Keratinocyte (primary cell): Measurements from ENCODE around the gene UFD1. TPM values are rescaled to one million over a fixed set of nuclear protein-coding genes. Genes with fewer than 3 reads are reported as not detected.

Source experiments
- DNase-seq: peaks from one replicate; pipeline ENCODE4 v3.0.0-alpha.2; 2011; ENCODE audit warnings: low read depth, missing footprints, low spot score
- FAIRE-seq: peaks from 2 replicates; lab custom pipeline; 2011; peaks lifted over from hg19 to GRCh38; lab: Jason Lieb, UNC
- H2AFZ ChIP-seq: 2 replicates; pipeline ENCODE4 v1.6.0; 2012; ENCODE audit warnings: low read length, control low read depth, inconsistent platforms; ENCODE audit not compliant: control insufficient read depth
- H3K27ac ChIP-seq: 2 replicates; pipeline ENCODE4 v1.5.1; 2011; ENCODE audit warnings: low read length; ENCODE audit not compliant: control insufficient read depth, insufficient read depth
- H3K27me3 ChIP-seq: 3 replicates; pipeline ENCODE4 v1.6.0; 2011; ENCODE audit warnings: low read length; ENCODE audit not compliant: control insufficient read depth, insufficient read depth; ENCODE audit errors: extremely low read depth
- H3K36me3 ChIP-seq, 2 experiments: 2 replicates in 1 of 2; 3 replicates in 1 of 2; pipeline ENCODE4 v1.5.1; 2011; ENCODE audit warnings: low read length in 2 of 2, mild to moderate bottlenecking in 1 of 2; ENCODE audit not compliant: control insufficient read depth in 2 of 2, insufficient read depth in 2 of 2; ENCODE audit errors: extremely low read depth in 1 of 2
- H3K4me1 ChIP-seq: 3 replicates; pipeline ENCODE4 v1.5.1; 2011; ENCODE audit warnings: low read length; ENCODE audit not compliant: control insufficient read depth, insufficient read depth; ENCODE audit errors: extremely low read depth
- H3K4me2 ChIP-seq: 3 replicates; pipeline ENCODE4 v1.6.0; 2011; ENCODE audit warnings: low read depth, low read length; ENCODE audit not compliant: control insufficient read depth, insufficient read depth; ENCODE audit errors: extremely low read depth
- H3K4me3 ChIP-seq, 3 experiments: fragments of 200-600 bp in 1 of 3; sonication (generic) in 1 of 3; 2 replicates in 2 of 3; 3 replicates in 1 of 3; pipeline ENCODE4 v1.5.1; 2011 to 2016; ENCODE audit warnings: low read length in 3 of 3, mild to moderate bottlenecking in 3 of 3, control low read depth in 2 of 3, inconsistent platforms in 1 of 3, low read depth in 1 of 3, mixed read lengths in 1 of 3, mixed run types in 1 of 3, moderate library complexity in 1 of 3; ENCODE audit not compliant: control insufficient read depth in 2 of 3, insufficient read depth in 2 of 3; ENCODE audit errors: extremely low read depth in 1 of 3
- H3K79me2 ChIP-seq: 2 replicates; pipeline ENCODE4 v1.6.0; 2012; ENCODE audit warnings: low read length; ENCODE audit not compliant: control insufficient read depth, insufficient read depth
- H3K9ac ChIP-seq: 3 replicates; pipeline ENCODE4 v1.6.0; 2011; ENCODE audit warnings: low read length; ENCODE audit not compliant: control insufficient read depth, insufficient read depth; ENCODE audit errors: extremely low read depth
- H3K9me1 ChIP-seq: 3 replicates; pipeline ENCODE4 v1.6.0; 2011; ENCODE audit warnings: low read length; ENCODE audit not compliant: control insufficient read depth, insufficient read depth; ENCODE audit errors: extremely low read depth
- H3K9me3 ChIP-seq: 2 replicates; pipeline ENCODE4 v1.5.1; 2012; ENCODE audit warnings: low read depth, low read length; ENCODE audit not compliant: control insufficient read depth
- H4K20me1 ChIP-seq: 3 replicates; pipeline ENCODE4 v1.6.0; 2011; ENCODE audit warnings: low read length; ENCODE audit not compliant: control insufficient read depth, insufficient read depth; ENCODE audit errors: extremely low read depth
- CTCF ChIP-seq, 3 experiments: IDR thresholded peaks in 1 of 3; conservative IDR thresholded peaks in 1 of 3; optimal IDR thresholded peaks in 1 of 3; 2 replicates in 2 of 3; 3 replicates in 1 of 3; pipeline versions ENCODE3 to v1.5.1; 2011; ENCODE audit warnings: low read length in 3 of 3, mild to moderate bottlenecking in 3 of 3, moderate library complexity in 2 of 3, control low read depth in 1 of 3, inconsistent platforms in 1 of 3; ENCODE audit not compliant: insufficient read depth in 2 of 3; ENCODE audit errors: extremely low read depth in 1 of 3
- EZH2 ChIP-seq: IDR thresholded peaks from one replicate; pipeline ENCODE4 v1.6.1; 2012; ENCODE audit warnings: inconsistent platforms, mild to moderate bottlenecking, low read length, moderate library complexity
- dilution Hi-C: fragments of 300-500 bp; cut with MboI; formaldehyde crosslinking; loops from one replicate; pipeline ENCODE4 v1.7.0; 2020; ENCODE audit warnings: low sequenced_read_pairs; ENCODE audit not compliant: extremely low pct_ligation_motif_present
- polyA plus RNA-seq, 5 experiments: library from polyadenylated mRNA; depleted of rRNA in 3 of 5; stranded (reverse) in 3 of 5; stranded (forward) in 1 of 5; unstranded in 1 of 5; fragments of >200 nt; gene quantifications; 1 replicate in 1 of 5; 2 replicates in 3 of 5; 3 replicates in 1 of 5; pipeline versions ENCODE4 v1.2.1 to v1.2.3, GENCODE V29; 2011 to 2012; ENCODE audit warnings: missing spikeins in 2 of 5, low read depth in 1 of 5, low replicate concordance in 1 of 5

Gene UFD1
- polyA plus RNA-seq, 1 donor (not counting 4 experiments of a cell fraction or from before 2014, with no cell fraction given): 145 TPM

- H3K4me3 ChIP-seq: no peak overlapping the region
- no peak overlapping the region for H2AFZ ChIP-seq
- H3K36me3 ChIP-seq: peaks cover 0 to 24% of the 10 kb centered on the region in 2 experiments
- no peak overlapping the region for H3K4me2 ChIP-seq
- TF ChIP-seq CTCF (optimal IDR thresholded peaks at IDR 0.05 in 1 of 3, IDR thresholded peaks at IDR 0.05 in 1 of 3, conservative IDR thresholded peaks at IDR 0.05 in 1 of 3; ENCODE audit: extremely low read depth in 1 of 3, insufficient read depth in 2 of 3, low read length in 3 of 3) (no peak), EZH2 (no peak)
- no peaks in the 10 kb centered on the region for H3K9me1 ChIP-seq
- no peaks in the 10 kb centered on the region for H3K27me3 ChIP-seq
- peaks cover 7% of the 10 kb centered on the region for H3K4me1 ChIP-seq
- no peak for DNase-seq
- no peaks in the 10 kb centered on the region for H4K20me1 ChIP-seq
- no peaks in the 10 kb centered on the region for H3K79me2 ChIP-seq
- dilution Hi-C loops: no loop called here
- no peak overlapping the region for H3K27ac ChIP-seq
- H3K9ac ChIP-seq: no peak overlapping the region
- no peak for FAIRE-seq
- no peaks in the 10 kb centered on the region for H3K9me3 ChIP-seq
These were observed 34.8 kb upstream of the UFD1 start for GRCh38 chr22:19513823-19514222.

GRCh38 chr22:19510919-19511341, 31.9 kb upstream of the UFD1 start:
- peak overlapping the region; percentile 65 for H3K27ac ChIP-seq
- dilution Hi-C loops: no loop called here

More at GRCh38 chr22:19510919-19511341, 31.9 kb upstream of the UFD1 start:
- H3K4me1 ChIP-seq: peaks cover 7% of the 10 kb centered on the region
- H3K36me3 ChIP-seq: peaks cover 0 to 23% of the 10 kb centered on the region in 2 experiments
- no peaks in the 10 kb centered on the region for H3K27me3 ChIP-seq
- peak overlapping the region; percentile 8 for H3K9ac ChIP-seq
- H3K4me3 ChIP-seq: no peak overlapping the region
- no peaks in the 10 kb centered on the region for H3K79me2 ChIP-seq
- DNase-seq (peak; percentile 30), FAIRE-seq (peak; percentile 77)
- H3K9me1 ChIP-seq: no peaks in the 10 kb centered on the region
- TF ChIP-seq CTCF (optimal IDR thresholded peaks at IDR 0.05 in 1 of 3, IDR thresholded peaks at IDR 0.05 in 1 of 3, conservative IDR thresholded peaks at IDR 0.05 in 1 of 3; ENCODE audit: extremely low read depth in 1 of 3, insufficient read depth in 2 of 3, low read length in 3 of 3) (peak in 1 of 3 experiments; percentile 24), EZH2 (no peak)
- no peak overlapping the region for H2AFZ ChIP-seq
- H3K4me2 ChIP-seq: peak overlapping the region; percentile 15
- H3K9me3 ChIP-seq: no peaks in the 10 kb centered on the region
- H4K20me1 ChIP-seq: no peaks in the 10 kb centered on the region
